Endometrium (tissue), 2 donors: ENCODE measurements around the gene KRT7.
"Not testable (repeated sequence)": the region's sequence is repeated elsewhere in the genome, so short reads cannot be mapped to it uniquely, and the experiment has no call there.

Experiments used
- FAIRE-seq: peaks from 2 replicates; lab custom pipeline; 2012; peaks lifted over from hg19 to GRCh38; lab: Jason Lieb, UNC
- donor health status: control.
- donor health status: control.

The KRT7 gene

GRCh38 chr12:52229836-52230343, 3.2 kb upstream of the KRT7 start:
- no peak for FAIRE-seq

DNA sequence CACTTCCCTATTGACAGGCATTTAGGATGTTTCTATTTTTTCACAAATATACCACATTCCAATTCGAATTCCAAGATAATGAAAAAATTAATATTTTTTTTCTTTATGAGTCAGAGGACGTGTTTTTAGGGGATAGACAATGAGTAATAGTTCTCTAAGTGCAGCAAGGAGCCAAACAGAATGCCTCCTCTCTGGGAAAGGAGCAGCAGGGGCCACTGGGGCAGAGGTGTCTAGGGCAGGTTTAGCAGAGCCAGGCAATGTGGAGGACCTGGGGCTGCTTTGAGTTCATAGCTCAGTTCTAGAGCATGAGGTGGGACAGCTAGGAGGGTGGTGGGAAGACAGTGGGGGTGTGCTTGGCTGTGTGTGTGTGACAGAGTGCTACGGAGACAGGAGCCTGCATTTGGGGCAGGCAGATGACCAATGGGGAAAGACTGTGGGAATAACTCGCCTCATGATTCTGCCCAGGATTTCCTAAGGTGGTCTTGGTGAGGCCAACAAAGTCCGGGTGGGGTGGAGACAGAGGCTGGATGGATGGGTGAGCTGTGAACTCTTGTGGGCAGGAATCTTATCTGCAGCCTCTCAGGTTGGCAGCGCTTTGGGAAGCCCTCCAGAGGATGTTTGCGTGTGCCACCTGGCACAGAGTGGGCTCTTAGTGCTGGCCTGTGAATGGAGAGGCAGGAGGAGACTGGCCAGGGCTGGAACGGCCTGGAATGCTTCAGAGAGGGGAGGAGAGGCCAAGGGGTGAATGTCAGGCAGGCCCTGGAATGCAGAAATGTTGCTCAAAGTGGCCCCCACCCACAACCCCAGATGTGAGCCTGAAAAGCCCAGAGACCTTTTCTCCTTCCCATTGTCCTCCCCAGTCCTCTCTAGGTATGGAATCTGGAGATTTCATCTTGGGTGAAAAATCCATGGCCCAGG, 2.4 kb upstream of the KRT7 start:
- no peak for FAIRE-seq

DNA sequence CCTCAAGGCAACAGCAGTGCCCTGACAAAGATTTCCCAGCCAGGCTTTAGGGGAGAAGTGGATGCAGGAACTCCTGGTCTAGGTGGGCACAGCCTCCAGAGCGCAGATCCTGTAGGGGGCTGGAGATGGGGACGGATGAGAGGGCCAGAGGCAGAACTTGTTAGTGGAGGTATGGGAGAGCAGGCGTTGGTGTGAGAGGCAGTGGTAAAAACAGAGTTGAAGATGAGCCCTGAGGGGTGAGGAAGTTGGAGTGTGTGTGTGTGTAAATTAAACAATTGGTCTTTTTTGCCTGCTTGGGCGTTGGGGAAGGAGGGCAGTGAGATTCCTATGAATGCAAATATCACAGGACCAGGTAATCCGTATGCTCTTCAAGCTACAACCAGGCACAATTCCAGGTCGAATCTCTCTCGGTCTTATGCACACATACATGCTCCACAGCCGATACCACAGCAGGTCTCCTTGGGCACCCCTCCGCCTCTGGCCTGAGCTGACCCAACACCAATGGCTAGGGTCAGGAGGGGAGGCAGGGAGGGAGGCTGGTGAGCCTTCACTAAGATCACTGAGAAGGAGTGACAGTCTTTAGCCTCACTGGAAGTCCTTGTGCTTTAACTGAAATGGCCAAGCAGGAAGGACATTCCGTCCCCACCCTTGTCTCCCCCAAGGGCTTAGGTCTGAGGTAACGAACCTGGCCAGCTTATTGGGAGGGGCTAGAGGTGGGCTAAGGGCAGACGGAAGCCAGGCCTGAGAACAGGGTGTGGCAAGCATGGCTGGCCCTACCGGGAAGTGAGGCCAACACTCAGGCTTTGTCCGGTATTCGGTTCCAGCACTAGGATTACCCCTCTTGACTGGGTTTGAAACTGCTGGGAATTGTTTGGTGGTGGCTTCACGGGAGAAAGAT, 1.5 kb upstream of the KRT7 start:
- no peak for FAIRE-seq

GRCh38 chr12:52232203-52232673, 805 bp upstream of the KRT7 start:
- FAIRE-seq: no peak

GRCh38 chr12:52233462-52234207, 592 bp downstream of the KRT7 start:
- no peak for FAIRE-seq

GRCh38 chr12:52234223-52234810, 1.3 kb downstream of the KRT7 start:
- FAIRE-seq: no peak

- FAIRE-seq: no peak
Measured at GRCh38 chr12:52235001-52235764, 2.1 kb downstream of the KRT7 start.

DNA sequence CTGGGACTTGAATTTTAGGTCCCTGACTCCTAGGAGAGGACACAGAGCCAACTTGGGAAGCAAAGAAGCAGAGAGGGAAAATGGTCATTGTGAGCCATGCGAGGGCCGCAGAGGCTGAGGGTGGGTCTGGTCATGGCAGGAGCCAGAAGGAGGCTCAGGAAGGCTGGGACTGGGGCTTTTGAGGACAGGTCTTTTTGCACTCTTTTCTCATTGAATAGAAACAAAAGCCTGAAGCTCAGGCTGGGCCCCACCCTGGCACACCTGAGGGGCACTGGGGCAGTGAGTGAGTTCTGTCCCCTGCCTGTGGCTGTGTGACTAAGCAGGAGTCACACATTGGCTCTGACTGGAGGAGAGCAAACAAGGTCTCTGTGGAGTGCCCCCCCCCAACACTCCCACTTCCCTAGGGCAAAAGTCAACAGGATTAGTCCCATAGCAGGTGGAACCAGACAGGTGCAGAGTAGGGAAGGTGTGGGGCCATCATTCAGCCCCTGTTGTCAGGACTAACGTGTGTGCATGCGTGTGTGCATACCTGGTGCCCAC, 2.8 kb downstream of the KRT7 start:
- FAIRE-seq: no peak

GRCh38 chr12:52236386-52237050, 3.5 kb downstream of the KRT7 start:
- FAIRE-seq: no peak

GRCh38 chr12:52238207-52238840, 5.3 kb downstream of the KRT7 start:
- FAIRE-seq: no peak

GRCh38 chr12:52238916-52239646, 6.0 kb downstream of the KRT7 start:
- FAIRE-seq: no peak

DNA sequence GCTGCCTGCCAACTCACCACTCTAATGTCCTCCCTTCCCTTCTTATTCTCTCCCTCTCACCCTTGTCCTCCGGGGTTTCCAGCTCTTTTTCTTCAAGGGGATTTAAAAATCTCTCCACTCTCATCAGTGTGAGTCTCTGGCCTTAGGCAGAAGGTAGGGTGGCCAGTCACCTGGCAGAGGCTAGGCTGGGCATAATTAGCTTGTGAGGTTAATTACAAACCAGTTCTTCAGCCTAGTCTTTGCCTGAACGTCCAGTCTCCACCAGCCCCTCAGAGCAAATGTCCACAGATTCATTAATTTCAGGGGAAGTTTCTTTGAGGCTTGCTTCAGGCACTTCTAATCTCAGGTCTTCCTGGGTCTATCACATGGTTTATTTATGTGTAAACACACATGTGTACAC, 6.7 kb downstream of the KRT7 start:
- FAIRE-seq: no peak

DNA sequence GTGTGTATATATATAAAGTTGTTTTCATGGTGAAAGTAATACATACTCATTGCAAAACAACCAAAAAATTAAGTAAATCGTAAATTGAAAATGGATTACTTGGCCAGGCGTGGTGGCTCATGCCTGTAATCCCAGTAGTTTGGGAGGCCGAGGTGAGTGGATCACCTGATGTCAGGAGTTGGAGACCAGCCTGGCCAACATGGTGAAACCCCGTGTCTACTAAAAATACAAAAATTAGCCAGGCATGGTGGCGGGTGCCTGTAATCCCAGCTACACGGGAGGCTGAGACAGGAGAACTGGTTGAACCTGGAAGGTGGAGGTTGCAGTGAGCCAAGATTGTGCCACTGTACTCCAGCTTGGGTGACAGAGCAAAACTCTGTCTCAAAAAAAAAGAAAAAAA, 7.2 kb downstream of the KRT7 start:
- not testable (repeated sequence) for FAIRE-seq

GRCh38 chr12:52241205-52241842, 8.3 kb downstream of the KRT7 start:
- no peak for FAIRE-seq

DNA sequence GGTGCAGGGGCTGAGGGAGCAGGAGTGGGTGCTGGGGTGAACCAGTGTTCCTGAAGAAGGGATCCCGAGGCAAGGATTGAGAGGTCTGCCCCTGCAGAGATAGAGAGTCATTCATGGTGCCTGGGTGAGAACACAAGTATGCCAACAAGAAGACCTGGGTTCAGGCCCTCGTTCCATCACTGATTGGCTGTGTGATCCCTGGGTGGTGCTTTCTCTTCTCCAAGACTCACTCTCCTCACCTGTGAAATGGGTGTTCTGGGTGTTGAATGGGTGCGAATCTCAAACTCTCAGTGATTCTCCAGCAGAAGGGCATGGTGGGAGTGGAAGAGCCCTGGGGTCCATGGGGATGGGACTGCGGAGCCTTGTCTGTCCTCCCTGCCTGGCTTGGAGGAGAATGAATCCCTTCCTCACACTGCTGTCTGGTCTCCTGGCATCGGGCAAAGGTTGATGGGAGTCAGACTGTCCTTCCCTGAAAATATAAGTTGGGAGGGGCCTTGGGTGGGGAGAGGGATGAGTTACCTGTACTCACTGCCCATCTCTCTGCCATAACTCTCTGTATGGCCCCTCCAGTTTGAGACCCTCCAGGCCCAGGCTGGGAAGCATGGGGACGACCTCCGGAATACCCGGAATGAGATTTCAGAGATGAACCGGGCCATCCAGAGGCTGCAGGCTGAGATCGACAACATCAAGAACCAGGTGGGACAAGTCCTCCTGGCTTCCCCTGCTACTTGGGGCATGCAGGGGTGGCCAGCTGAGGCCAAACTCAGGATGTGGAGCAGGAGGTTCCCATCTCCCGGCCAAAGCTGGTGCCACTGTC, 9.6 kb downstream of the KRT7 start:
- no peak for FAIRE-seq

GRCh38 chr12:52243259-52243855, 10.3 kb downstream of the KRT7 start:
- no peak for FAIRE-seq
